GM12874 (cell line): ENCODE results near the gene C7orf33.

Experiments used
- TF ChIP-seq, protein P1 (sequence below): IDR thresholded peaks from 2 replicates; pipeline ENCODE4 v1.5.1; 2011; ENCODE audit warnings: low read depth, mild to moderate bottlenecking, control low read depth, low read length, moderate library complexity; ENCODE audit not compliant: insufficient read depth

Gene C7orf33, protein sequence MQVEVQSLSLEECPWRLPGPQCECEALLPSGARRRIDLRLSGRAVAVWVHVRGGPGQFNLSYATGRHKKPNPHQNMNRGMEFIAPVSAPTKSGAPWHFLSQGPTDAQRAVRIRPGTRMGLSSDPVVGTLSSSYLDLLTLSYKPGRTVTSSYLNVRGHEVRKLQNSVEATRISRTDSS

DNA sequence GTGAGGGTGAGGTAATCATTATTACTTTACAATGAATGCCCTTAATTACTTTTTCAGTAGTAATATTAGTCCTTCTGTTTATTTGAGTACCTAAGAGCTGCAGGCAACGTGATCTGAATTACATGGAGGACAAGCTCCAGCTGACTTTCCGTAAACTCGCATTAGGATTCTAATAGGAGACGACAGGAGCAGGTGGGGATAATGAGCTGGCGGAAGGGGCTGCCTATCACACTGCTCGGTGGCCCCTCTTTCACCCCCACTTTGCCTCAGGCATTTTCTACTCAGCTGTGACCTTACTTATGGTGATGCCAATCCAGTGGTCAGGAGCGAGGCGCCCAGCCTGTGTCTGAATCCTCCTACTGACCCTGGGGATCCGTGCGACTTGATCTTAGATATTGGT lies at the start of gene C7orf33:
Gene C7orf33, plus strand, starts transcription at position 296 of the 400 bp plus-strand sequence. CDS start 160 bp downstream, outside the sequence.
- TF ChIP-seq, protein P1, sequence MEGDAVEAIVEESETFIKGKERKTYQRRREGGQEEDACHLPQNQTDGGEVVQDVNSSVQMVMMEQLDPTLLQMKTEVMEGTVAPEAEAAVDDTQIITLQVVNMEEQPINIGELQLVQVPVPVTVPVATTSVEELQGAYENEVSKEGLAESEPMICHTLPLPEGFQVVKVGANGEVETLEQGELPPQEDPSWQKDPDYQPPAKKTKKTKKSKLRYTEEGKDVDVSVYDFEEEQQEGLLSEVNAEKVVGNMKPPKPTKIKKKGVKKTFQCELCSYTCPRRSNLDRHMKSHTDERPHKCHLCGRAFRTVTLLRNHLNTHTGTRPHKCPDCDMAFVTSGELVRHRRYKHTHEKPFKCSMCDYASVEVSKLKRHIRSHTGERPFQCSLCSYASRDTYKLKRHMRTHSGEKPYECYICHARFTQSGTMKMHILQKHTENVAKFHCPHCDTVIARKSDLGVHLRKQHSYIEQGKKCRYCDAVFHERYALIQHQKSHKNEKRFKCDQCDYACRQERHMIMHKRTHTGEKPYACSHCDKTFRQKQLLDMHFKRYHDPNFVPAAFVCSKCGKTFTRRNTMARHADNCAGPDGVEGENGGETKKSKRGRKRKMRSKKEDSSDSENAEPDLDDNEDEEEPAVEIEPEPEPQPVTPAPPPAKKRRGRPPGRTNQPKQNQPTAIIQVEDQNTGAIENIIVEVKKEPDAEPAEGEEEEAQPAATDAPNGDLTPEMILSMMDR, result no peak

DNA sequence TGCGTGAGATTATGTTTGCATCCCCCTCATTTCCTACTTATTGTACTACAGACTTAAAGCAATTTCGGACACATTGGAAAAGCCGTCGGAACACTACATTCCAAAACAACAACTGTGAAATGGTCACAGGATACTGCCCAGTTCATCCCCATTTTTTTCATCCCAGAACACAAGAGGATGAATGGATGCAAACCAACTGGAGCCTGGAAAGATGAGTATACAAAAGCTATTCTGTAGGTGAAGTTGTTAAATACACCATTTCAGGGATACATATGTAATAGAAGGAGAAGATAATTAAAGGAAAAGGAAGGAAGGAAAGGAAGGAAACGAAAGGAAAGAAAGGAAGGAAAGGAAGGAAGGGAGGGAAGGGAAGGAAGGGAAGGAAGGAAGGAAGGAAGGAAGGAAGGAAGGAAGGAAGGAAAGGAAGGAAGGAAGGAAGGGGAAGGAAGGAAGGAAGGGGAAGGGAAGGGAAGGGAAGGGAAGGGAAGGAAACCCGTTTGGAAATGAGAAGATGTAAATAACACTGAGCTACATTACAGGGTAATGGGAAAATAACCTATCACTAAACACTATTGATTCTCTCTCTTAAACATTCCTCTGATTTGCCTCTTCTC lies 48.6 kb upstream of the C7orf33 start:
- TF ChIP-seq, protein P1, result no peak

DNA sequence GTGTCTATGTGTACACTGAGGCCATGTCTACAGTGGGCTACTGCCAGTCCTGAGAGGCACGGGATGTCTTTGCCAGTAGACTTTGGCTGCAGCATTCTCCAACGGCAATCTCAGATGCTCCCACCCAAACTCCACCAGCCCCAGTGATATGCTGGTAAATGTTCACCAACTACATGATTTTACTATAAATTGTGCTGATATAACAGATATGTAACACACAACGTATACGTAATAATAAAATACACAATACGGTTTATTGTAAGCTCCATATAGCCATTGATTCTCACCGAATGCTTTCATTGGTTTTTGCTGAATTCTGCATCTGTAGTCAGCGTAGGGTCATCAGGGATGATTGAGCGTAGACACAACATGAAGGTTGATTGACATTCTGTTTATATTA lies 47.3 kb upstream of the C7orf33 start:
- TF ChIP-seq, protein P1, result no peak

DNA sequence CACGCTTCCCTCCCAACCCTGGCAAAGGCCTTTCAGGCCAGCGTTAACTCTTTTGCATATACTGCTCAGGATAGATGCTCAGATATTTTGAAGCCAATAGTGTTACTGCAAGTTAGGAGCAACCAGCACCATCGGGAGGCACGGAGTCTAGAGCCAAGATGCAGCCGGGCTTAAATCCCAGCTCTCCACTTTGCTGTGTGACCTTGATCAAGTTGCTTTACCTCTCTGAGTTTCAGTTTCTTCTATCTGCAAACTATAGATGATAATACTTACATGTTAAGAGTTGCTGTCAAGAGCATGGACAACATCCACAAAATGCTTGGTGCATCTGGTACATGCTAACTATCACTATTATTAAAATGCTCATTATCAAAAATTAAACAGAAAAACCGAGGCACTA lies 45.4 kb upstream of the C7orf33 start:
- TF ChIP-seq, protein P1, result no peak

DNA sequence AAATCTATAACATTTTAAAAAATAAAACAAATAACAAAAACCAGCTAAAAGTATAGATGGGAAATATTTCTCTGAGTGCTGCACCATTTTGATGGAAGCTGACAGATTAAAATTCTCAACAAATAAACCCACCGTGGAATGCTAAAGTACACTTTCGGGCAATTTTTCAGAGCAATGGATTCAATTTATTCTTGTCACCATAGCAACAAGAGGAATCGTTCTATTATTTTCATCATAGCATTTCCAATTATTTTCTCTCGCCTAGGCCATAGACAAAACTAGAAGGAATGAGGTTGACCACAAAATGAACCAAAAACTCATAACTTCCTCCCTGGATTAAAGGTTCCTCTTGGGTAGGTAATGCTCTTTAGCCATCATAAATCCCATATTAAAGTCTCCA lies 44.6 kb upstream of the C7orf33 start:
- TF ChIP-seq, protein P1, result no peak

DNA sequence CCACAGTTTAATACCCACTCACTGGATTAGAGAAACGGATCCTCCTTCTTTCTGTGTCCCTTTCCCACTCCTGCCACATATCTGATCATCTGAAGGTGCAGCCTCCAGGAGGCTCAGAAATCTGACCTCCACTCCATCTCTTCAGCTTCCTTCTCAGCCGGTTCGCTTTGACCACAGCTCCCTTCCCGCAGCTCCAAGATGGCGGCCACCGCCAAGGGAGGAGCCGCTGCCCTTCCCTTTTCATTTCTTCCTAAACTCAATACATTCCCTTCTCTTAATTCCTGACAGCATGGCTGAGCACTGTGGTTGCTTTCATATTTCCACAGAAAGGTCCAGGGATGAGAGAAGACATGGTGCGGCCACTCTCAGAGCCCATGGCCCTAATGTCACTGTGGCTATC lies 43.7 kb upstream of the C7orf33 start:
- TF ChIP-seq, protein P1, result no peak

DNA sequence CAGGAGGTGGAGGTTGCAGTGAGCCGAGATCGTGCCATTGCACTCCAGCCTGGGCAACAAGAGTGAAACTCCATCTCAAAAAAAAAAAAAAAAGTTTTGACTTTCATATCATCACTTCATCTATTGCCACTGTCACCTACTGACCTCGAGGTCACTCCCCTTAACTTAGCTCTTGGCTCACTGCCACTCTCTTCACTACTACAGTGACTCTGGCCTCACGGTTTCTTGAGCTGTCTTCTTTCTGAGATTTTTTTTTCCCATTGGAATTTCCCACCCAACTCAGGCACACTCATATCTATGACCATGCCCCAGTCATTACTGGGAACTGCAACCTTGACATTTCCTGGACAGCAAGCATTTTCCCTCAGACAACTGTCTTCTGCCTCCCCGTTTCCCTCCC lies 42.6 kb upstream of the C7orf33 start:
- TF ChIP-seq, protein P1, result no peak
